HS-5 (cell line): Measurements from ENCODE around the gene TNNT2.

Experiments
- DNase-seq: peaks from one replicate; pipeline ENCODE4 v3.0.0-alpha.2; 2012; ENCODE audit warnings: low read depth

The TNNT2 gene

GRCh38 chr1:201377611-201378092, at the start of gene TNNT2:
Gene TNNT2 (minus strand): TSS chr1:201377680. CDS start chr1:201373254, 4,426 bp downstream.
- DNase-seq: no peak

GRCh38 chr1:201426479-201427310, 49.2 kb upstream of the TNNT2 start:
- no peak for DNase-seq

GRCh38 chr1:201424146-201424545, 46.7 kb upstream of the TNNT2 start:
- DNase-seq: no peak

GRCh38 chr1:201423655-201424054, 46.2 kb upstream of the TNNT2 start:
- no peak for DNase-seq

- no peak for DNase-seq
Observed at GRCh38 chr1:201422436-201423030, 45.1 kb upstream of the TNNT2 start.

GRCh38 chr1:201422026-201422425, 44.5 kb upstream of the TNNT2 start:
- no peak for DNase-seq

GRCh38 chr1:201421041-201421440, 43.6 kb upstream of the TNNT2 start:
- no peak for DNase-seq

GRCh38 chr1:201420608-201421002, 43.1 kb upstream of the TNNT2 start:
- no peak for DNase-seq

- no peak for DNase-seq
Observed at GRCh38 chr1:201419746-201420607, 42.5 kb upstream of the TNNT2 start.

- DNase-seq: no peak
Observed at GRCh38 chr1:201419256-201419655, 41.8 kb upstream of the TNNT2 start.

- no peak for DNase-seq
Observed at GRCh38 chr1:201418461-201418860, 41.0 kb upstream of the TNNT2 start.

GRCh38 chr1:201414051-201414738, 36.7 kb upstream of the TNNT2 start:
- no peak for DNase-seq

- no peak for DNase-seq
Observed at GRCh38 chr1:201411292-201411691, 33.8 kb upstream of the TNNT2 start.

GRCh38 chr1:201409440-201409839, 32.0 kb upstream of the TNNT2 start:
- no peak for DNase-seq

GRCh38 chr1:201408834-201409200, 31.3 kb upstream of the TNNT2 start:
- no peak for DNase-seq

GRCh38 chr1:201408176-201408833, 30.8 kb upstream of the TNNT2 start:
- DNase-seq: no peak

- no peak for DNase-seq
Observed at GRCh38 chr1:201406831-201407406, 29.4 kb upstream of the TNNT2 start.

- DNase-seq: no peak
Observed at GRCh38 chr1:201405484-201405831, 28.0 kb upstream of the TNNT2 start.

GRCh38 chr1:201404722-201405483, 27.4 kb upstream of the TNNT2 start:
- no peak for DNase-seq

GRCh38 chr1:201404055-201404454, 26.6 kb upstream of the TNNT2 start:
- DNase-seq: no peak
